Activated effector memory CD4-positive, alpha-beta T cell treated with anti-CD3 and anti-CD28 coated beads, Interleukin-2, amount 50 U/mL, for 16 hours (primary cell): ENCODE measurements around the gene RIPPLY2.
"Not testable (repeated sequence)": the region's sequence is repeated elsewhere in the genome, so short reads cannot be mapped to it uniquely, and the experiment has no call there.

Experiments
- DNase-seq: peaks from one replicate; pipeline ENCODE4 v3.0.0-alpha.2; 2020

RIPPLY2 gene

DNA sequence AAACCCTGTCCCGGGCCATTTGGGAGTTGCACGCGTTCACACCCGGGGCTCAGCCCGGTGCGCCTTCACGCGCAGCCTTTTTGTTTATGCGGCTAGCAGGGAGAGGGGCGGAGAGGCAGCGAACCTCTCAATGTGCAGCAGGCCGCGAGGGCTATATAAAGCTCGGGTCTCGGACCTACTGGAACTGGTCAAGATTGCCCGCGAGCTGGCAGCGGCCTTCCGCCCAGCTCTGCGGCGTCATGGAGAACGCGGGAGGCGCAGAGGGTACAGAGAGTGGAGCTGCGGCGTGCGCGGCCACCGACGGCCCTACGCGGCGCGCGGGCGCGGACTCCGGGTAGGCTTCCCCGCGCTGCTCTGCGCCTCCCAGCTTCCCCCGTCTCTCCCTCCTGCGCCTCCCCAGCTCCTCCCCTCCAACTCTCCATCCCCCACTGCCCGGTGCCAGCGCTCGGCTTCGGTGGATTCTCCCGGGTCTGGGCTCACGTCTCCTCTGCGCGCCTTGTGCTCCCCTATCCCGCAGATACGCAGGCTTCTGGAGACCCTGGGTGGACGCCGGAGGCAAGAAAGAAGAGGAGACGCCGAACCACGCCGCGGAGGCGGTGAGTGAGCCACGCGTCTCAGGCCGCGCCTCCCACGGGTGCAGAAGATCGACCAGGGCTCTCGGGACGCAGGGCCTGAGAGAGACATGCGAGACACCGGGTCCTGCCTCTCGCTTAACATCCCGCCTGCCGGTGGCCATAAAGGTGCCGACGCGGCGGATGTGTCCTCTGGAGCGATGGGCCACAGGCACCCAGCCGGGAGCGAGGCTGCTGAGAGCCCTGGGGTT lies at the start of gene RIPPLY2:
TSS of gene RIPPLY2 (plus strand) at position 183 of the 823 bp plus-strand sequence. CDS start at position 240, 57 bp downstream.
- peak; percentile 62 for DNase-seq

GRCh38 chr6:83803492-83803891 lies 49.7 kb upstream of the RIPPLY2 start:
- not testable (repeated sequence) for DNase-seq

DNA sequence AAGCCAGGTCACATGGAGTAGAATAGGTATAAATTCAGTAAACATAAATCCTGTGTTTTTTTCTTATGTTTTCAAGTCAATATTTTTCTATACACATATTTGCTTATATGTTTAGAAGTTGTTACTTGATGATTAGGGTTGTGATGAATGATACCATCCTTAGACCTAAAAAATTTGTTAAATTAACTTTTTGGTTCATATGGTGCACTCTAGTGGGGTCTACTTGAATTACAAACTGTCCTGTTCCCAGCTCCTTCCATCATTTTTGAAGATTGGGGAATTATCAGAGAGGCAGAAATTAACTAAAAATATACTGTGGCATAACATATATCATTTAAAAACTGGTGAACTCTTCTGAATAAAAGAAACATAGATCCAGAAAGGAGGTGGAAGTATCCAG lies 48.3 kb upstream of the RIPPLY2 start:
- no peak for DNase-seq

- DNase-seq: no peak
Measured at GRCh38 chr6:83808005-83808404, 45.2 kb upstream of the RIPPLY2 start.

DNA sequence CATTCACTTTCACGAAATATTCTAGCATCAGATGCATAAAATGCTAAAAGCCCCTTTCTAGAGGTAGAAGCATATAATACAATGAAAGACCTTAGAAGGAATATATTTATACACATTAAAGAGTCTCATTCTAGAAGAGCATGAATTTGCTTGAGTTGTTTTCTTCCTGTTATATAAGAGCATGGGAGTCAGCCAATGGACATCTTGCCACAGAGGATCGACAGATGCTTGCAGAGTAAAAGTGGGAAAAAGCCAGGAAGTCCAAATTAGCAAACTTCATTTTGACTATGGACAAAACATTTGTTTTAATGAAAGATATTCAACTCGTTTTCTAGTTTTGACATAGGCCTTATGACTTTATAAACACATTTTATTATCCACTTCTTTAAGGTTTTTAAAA lies 44.2 kb upstream of the RIPPLY2 start:
- DNase-seq: no peak

DNA sequence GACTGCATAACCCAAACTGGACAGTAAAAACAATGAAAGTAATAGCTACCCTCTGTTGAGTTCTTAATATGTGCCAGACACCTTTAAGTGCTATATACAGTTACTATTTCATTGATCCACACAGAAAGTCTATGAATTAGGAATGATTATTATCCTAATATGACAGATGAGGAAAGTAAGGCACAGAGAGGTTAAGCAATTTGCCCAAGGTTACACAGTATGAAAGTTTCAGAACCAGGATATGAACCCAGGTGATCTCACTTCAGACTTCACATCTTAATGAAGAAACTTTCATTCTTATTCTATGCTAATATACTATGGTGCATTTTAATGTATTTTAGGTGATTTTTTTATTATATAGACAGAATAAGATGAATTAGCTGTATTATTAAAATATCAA lies 40.6 kb upstream of the RIPPLY2 start:
- no peak for DNase-seq

- no peak for DNase-seq
Measured at GRCh38 chr6:83815631-83816272, 37.4 kb upstream of the RIPPLY2 start.

- DNase-seq: no peak
Measured at GRCh38 chr6:83822629-83823169, 30.5 kb upstream of the RIPPLY2 start.

GRCh38 chr6:83824388-83824801 lies 28.8 kb upstream of the RIPPLY2 start:
- DNase-seq: no peak

DNA sequence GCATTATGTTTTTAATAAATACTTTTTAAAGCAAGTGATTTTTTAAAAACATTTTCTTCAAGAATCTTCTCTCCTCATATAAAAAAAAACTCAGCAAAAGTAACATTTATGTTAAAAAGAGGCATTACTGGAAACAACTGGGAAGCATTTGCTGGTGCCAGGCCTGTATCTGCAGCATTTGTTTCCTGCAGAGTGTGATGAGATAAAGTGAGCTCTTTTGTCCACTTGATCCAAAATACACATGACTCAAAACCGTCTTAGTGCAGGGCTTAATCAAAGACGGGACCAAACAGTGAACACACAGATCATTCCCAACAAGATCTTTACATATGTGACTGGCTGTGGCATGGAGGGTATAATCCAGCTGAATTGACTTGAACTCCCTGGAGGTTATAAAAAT lies 28.3 kb upstream of the RIPPLY2 start:
- no peak for DNase-seq

GRCh38 chr6:83827050-83827449 lies 26.1 kb upstream of the RIPPLY2 start:
- no peak for DNase-seq

GRCh38 chr6:83838727-83839126 lies 14.4 kb upstream of the RIPPLY2 start:
- DNase-seq: no peak

GRCh38 chr6:83844170-83844569 lies 9.0 kb upstream of the RIPPLY2 start:
- DNase-seq: no peak

- no peak for DNase-seq
Measured at GRCh38 chr6:83846291-83846690, 6.9 kb upstream of the RIPPLY2 start.

GRCh38 chr6:83847179-83847578 lies 6.0 kb upstream of the RIPPLY2 start:
- DNase-seq: no peak

DNA sequence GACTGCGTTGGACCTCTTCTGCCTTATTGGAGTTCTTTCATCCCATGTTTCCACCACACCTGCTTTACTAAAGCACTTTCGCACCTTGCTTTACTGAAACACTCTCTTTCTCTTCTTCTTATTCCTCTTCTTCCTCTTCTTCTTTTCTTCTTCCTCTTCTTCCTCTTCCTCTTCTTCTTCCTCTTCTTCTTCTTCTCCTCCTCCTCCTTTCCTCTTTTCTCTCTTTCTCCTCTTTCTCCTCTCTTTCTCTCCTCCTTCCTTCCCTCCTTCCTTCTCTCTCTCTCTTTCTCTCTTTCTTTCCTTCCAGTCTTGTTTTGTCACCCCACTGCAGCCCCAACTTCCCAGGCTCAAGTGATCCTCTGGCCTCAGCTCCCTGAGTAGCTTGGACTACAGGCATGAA lies 4.0 kb upstream of the RIPPLY2 start:
- no peak for DNase-seq

DNA sequence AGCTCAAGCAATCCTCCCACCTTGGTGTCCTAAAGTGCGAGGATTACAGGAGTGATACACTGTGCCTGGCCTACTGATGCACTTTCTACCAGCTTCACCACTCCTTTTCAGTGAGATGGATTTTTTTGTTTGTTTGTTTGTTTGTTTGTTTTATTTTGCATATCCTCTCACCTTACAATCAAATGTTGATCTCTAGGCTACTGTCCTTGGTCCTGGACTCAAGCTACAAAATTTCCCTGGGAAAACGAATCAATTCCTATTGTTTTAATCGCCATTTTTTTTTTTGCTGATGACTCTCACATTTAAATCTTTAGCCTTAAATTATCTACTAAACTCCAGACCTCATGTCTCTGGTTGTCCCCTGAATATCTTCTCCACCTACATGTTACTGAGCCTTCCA lies 3.5 kb upstream of the RIPPLY2 start:
- DNase-seq: no peak

DNA sequence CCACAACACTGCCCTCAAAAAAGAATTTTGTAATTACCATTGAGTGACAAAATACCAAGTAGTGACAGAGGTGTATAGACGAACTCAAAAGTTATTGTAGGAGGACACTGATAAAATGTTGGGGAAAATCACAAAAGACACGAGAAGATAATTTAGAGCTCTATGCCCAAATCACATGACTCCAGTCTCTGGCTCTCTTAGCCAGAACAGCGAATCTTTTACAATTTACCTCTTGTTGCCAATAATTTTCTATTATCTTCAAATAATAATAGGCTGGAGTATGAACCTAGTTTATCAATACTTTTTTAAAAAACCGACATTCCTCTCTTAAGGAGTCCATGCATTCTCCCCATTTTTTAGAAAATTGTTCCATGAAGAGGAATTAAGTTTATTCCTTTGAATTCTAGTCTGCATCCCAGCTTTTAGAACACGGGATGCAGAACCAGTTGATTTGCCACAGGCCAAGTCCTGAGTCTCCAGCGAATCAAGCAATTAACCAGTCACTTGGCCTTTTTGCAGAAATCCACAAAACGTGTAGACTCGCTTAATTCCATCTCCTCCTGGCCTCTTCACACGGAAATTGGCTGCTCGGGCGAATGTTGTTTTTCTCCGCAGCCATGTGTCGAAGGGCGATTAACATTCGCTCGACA lies 507 bp upstream of the RIPPLY2 start:
- no peak for DNase-seq

DNA sequence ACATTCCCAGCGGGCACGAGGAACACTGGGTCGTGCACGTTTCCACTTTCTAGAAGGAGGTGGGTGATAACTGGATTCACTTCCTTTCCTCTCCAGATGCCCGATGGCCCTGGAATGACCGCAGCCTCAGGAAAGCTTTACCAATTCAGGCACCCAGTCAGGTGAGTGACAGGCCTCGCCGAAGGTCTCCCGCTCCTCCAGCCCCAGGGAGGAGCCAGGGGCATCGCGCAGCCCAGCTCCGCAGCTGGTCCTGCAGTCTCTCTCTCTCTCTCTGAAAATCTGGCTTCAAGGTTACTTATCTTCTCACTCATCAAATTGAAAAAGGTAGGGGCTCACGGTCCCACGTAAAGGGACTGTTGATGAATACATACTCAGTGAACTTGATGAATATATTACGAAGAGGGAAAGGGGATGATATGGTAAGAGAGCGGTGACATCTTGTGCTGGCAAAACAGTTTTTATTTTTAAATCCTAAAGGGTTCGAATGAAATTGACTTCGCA lies 891 bp downstream of the RIPPLY2 start:
- no peak for DNase-seq

DNA sequence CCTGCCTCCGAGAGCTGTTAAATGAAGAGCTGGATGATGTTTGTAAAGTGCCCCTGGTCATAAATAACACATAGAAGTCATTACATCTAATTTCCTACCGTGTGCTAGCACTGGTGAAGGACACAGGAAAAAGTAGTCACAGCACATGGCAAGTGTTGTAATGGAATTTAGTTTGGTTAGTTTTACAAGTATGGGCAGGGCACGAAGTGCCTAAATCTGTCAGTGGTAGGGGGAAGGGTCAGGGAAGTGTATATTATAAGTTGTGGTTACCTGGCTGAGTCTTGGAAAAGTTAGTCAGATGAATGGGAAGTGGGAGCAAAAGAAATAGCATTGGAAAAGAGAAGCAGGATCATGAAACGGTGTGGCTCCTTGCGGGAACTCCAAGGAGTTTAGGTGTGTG lies 1.6 kb downstream of the RIPPLY2 start:
- no peak for DNase-seq

DNA sequence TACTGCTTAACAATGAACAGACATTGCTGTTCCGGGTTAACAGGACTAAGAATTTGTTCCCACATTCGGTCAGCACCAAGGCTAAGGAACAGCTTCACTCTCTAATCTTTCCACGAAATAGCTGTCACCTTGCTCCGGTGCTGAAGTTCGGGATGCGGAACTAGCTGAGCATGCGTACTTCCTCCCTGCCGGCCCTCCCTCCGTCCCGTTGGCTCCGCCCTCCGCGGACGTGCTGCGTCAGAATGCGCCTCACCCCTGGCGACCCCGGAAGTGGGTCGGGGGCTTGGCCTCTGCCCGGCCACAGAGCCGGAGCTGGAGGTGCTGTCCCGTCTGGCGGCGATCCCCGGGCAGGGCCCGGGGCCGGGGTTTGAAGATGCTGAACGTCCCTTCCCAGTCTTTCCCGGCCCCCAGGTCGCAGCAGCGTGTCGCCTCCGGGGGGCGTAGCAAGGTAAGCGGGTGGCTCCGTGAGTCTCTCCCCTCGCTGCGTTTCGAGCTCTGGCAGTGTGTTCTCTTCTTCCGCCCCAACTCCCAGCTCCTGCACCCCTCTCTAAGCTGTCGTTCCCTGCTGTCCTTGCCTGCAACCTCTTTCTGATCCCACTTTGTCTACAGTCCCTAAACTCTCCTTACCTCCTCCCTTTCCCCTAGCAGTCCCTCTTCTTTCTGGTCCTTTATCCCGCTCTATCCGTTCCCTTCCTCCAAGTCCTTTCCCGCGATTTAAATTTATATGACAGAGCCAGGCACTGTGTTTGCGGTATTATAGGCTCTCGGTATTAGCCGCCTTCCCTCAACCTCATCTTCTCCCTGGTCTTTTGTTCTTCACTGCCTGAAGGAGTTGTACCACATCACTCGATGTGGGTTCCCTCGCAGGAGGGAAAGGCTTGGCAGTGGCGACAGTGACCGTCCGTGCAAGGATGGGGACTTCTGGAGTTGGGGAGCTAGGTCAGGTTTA lies 6.5 kb downstream of the RIPPLY2 start, which contains the start of gene CYB5R4:
TSS of gene CYB5R4 (plus strand) at position 280 of the 949 bp plus-strand sequence. CDS start at position 374, 94 bp downstream.
- DNase-seq: peak; percentile 97

DNA sequence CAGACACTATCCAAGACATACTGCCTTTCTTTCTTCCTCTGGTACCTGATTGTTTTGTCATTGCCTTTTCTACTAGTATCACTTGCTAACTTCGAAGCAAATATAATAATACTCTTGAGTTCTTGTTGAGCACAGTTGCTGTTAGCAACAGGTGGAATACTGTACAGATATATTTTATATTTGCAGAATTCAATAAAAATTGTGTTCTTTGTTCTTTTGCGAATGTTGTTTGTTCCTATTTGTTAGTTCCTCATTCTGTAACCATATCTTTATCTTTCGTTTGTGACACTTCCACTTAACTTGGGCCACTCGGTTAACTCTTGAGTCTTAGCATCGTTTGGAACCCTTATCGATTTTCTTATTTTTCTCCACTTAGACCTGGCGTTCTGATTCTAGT lies 7.2 kb downstream of the RIPPLY2 start:
- no peak for DNase-seq
